GM21381 (cell line): ENCODE measurements around the gene TNNI2.

ENCODE experiments used
- ATAC-seq: cut with Tn5 transposase; IDR thresholded peaks from one replicate; pipeline ENCODE4 v1.9.1; 2021; ENCODE audit warnings: mild to moderate bottlenecking, moderate library complexity; ENCODE audit not compliant: unreplicated experiment

Gene TNNI2

GRCh38 chr11:1832211-1832919 lies 6.4 kb upstream of the TNNI2 start:
- no peak for ATAC-seq

GRCh38 chr11:1832920-1833295 lies 5.9 kb upstream of the TNNI2 start:
- ATAC-seq: no peak

DNA sequence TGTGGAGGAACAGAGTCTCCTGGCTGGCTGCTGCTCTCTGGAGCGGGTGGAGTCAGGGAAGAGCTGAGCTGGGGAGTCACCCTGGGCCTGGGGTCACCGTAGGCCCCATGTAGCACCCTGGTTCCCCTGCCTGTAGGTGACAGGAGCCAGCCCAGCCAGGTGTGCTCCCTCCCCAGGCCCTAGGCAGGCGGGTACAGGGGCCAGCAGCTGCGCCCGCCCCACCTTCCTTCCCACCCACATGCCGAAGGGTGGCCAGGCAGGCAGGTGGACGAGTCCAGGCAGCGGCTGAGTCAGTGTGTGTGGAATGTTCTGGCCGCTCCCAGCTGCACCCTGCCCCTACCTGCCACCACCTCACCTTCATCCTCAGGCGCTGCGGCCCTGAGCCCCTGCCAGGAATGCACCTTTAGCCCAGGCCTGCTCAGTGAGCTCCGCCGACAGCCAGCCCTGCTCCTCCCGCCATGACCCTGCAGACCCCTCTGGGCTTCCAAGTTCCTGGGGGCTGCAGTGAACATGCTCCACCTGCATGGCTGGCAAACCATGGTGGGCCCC lies 4.6 kb upstream of the TNNI2 start:
- ATAC-seq: no peak

DNA sequence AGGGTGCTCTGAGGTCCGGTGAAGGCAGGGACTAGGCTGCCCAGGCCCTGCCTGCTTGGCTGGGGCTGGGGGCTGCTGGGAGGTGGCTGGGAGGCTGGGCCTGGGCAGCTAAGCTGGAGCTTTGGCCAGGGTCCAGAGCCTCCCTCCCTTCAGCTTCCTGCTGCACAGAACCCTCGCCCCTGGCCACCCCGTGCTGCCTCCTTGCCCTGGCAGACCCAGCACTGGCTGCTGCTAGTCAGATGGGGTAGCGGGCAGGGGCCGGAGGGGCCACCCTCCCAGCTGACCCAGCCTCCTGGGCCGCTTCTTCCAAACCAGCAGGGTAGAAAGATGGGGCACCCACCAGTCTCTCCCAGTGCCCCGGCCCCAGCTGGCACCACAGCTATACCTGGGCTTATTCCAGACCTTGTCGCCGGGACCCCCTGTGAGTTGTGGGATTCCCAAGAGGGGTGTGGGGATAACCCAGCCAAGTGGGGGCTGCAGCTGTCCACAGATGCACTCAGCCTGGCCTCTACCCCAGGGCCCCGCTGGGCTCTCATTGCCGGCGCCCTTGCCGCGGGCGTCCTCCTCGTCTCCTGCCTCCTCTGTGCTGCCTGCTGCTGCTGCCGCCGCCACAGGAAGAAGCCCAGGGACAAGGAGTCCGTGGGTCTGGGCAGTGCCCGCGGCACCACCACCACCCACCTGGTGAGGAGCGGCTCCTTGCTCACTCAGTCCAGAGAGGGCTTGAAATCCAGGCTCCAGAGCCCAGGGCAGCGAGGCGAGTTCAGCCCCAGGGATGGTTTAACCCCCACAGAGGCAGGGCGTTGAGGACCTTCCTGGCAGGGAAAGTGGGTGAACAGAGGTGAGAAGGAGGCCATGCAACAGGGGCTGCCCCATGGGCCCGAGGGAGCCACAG lies 3.8 kb upstream of the TNNI2 start, which contains the start of gene SYT8:
SYT8 (plus strand) TSS at position 212 of the 892 bp plus-strand sequence; CDS start at position 328, 116 bp downstream.
- no peak for ATAC-seq

GRCh38 chr11:1835671-1836010 lies 3.1 kb upstream of the TNNI2 start:
- ATAC-seq: no peak

DNA sequence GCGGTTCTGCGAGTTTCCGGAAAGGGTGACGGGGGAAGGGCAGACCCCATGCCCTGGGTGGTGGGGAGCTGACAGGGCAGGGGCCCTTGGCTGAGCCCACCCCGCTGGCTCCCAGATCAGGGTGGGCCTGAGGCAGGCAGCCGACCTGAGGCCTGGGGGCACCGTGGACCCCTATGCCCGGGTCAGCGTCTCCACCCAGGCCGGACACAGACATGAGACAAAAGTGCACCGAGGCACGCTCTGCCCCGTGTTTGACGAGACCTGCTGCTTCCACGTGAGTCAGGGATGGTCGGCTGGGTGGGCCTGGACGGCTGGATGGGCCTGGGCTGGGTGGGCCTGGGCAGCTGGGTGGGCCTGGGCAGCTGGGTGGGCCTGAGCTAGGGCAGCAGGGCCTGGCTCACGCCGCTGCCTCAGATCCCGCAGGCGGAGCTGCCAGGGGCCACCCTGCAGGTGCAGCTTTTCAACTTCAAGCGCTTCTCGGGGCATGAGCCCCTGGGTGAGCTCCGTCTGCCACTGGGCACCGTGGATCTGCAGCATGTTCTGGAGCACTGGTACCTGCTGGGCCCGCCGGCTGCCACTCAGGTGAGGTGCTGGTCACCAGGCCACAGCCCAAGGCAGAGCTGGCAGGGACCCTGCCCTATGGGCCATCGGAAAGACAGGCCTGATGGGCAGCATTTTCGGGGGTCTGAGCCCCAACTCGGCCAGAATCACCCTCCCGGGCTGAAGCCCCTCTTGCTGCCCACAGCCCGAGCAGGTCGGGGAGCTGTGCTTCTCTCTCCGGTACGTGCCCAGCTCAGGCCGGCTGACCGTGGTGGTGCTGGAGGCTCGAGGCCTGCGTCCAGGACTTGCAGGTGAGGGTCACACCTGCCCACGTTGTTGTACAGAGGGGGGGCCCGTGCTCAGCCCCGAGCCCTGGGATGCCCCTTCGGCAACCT lies 2.5 kb upstream of the TNNI2 start:
- ATAC-seq: no peak

- ATAC-seq: peak; percentile 57
These were observed 1.4 kb upstream of the TNNI2 start for GRCh38 chr11:1837171-1838076.

GRCh38 chr11:1838077-1838425 lies 730 bp upstream of the TNNI2 start:
- no peak for ATAC-seq

GRCh38 chr11:1839204-1839923 lies 583 bp downstream of the TNNI2 start:
- ATAC-seq: no peak

- ATAC-seq: no peak
These were observed 1.4 kb downstream of the TNNI2 start for GRCh38 chr11:1839924-1840779.

DNA sequence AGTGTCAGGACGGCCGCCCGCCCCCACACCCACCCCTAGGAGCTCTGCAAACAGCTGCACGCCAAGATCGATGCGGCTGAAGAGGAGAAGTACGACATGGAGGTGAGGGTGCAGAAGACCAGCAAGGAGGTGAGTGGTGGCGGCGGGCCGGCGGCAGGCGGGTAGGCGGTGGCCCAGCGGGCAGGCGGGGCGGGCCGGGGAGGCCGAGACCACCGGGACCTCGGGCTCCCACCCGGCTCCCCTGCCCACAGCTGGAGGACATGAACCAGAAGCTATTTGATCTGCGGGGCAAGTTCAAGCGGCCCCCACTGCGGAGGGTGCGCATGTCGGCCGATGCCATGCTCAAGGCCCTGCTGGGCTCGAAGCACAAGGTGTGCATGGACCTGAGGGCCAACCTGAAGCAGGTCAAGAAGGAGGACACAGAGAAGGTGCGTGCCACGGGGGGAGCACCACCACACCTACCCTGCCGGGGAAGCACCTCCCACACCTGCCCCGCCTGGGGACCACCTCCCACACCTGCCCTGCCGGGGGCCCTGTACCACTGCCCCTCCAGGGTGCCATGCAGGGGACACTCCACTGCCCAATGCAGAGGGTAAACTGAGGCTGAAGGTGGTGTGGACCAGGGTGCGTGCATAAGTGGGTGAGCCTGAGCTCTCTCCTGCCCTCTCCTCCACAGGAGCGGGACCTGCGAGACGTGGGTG lies 2.1 kb downstream of the TNNI2 start:
- no peak for ATAC-seq

DNA sequence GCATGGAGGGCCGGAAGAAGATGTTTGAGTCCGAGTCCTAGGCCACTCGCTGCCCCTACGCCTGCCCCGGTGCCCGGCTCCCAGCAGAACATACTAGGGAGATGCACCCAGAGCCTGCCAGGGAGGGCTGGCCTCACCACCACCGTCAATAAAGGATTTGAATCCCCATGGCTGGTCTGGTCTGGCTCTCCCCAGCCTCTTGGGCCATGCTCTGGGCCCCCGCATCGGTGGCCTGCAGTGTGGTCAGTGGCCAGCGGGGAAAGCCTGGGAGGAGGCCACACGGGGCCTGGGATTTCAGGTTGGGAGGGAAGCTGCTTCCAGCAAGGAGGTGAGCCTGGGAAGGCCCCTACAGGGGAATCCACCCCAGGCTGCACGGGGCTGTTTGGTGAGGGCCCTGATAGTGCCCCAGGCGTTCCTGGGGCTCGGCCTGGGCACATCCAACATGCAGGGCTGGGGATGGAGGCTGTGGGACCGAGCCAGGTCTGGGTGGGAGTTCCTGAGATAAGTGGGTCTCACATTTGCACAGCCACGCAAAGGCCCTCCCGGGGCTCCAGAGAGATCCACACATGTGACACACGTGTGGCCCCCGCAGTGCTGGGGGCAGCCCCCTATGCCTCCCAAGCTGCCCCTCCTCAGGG lies 2.8 kb downstream of the TNNI2 start:
- no peak for ATAC-seq

- ATAC-seq: no peak
These were observed 3.6 kb downstream of the TNNI2 start for GRCh38 chr11:1842149-1843097.

DNA sequence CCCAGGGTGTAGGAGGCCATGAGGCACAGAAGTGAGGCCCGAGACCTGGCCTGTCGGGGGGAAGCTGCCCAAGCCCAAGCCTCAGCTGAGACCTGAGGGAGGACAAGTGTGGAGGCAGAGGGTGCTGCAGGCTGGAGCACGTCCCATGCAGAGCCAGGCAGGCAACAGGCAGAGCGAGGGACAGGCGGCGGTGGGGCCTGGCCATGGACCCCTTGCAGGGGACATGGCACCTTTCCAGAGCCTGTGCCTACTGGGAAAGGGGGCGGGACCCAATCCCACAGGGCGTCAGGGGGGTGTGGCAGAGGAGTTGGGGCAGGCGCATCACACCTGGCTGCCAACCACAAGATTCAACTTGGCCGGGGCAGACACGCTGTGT lies 4.3 kb downstream of the TNNI2 start:
- no peak for ATAC-seq

DNA sequence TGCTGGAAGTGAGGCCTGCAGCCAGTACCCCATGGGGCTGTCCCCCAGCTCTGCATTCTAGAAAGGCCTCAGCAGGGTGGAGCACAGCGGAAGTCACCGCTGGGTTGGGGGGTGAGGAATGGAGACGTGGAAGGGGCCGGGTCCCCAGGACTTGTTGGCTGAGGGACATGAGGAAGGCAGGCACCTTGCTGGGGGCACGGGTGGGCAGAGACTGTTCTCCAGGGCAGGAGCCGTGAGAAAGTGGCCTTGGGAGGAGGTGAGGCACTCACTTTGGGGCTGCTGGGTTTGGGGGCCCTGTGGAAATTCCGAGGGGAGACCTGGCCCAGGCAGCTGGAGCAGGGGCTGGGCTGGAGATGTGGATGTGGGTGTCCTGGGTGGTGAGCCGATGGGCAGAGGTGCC lies 5.0 kb downstream of the TNNI2 start:
- ATAC-seq: no peak
